ENCODE results near the gene WDR64. TPM values are rescaled to one million over a fixed set of nuclear protein-coding genes. Genes with fewer than 3 reads are reported as not detected.

Gene WDR64
- total RNA-seq, 2 donors from 2014 or later: not detected

DNA sequence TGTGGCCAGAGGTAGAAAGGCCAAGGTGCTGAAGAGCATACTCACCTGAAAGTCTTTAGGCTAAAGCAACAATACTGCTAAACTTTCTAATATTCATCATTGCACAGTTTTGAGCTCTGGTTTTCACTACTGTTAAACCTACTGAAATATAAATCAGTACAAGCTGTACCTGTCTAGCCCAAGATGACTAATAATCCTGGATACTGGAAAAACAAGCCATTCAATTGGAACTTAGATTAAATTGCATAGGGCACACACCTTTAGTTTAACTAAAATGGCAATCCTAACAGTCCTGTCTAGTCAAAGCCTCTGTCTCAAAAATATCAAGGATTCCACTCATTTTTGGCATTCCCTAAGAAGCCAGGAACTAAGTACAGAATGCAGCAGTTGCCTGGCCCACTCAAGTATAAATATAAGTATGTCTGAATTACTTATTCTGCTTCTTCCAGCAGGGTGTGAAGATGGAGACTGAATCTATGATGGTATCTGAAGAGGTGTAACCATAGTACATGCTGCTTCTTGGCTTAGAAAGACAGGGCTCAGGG, 15.0 kb upstream of the WDR64 start:
- Histone ChIP-seq H3K4me1 (ENCODE audit: control insufficient read depth, insufficient read depth, low read length) (no peaks in the 10 kb centered on the region), H3K4me3 (ENCODE audit: low read length) (no peak overlapping the region), H3K9me3 (ENCODE audit: control insufficient read depth, low read length) (peaks cover 13% of the 10 kb centered on the region), H3K36me3 (ENCODE audit: control insufficient read depth, insufficient read depth, low read length) (no peaks in the 10 kb centered on the region), H3K27me3 (ENCODE audit: control insufficient read depth, insufficient read depth, low read length, poor library complexity, severe bottlenecking) (peaks cover 73% of the 10 kb centered on the region), H3K27ac (ENCODE audit: low read depth, low read length) (no peak overlapping the region), H3K9ac (ENCODE audit: extremely low read depth, low read length, poor library complexity, severe bottlenecking) (no peak overlapping the region)
- Mint-ChIP-seq H3K9me3 (peaks cover 11% of the 10 kb centered on the region), H3K27me3 (ENCODE audit: insufficient read depth) (peaks cover 61% of the 10 kb centered on the region), H3K27ac (no peak overlapping the region), H3K36me3 (ENCODE audit: low read depth) (peaks cover 26% of the 10 kb centered on the region), H3K4me3 (no peak overlapping the region), H3K4me1 (peaks cover 18% of the 10 kb centered on the region)
- no peak for DNase-seq
- TF ChIP-seq, protein P1, sequence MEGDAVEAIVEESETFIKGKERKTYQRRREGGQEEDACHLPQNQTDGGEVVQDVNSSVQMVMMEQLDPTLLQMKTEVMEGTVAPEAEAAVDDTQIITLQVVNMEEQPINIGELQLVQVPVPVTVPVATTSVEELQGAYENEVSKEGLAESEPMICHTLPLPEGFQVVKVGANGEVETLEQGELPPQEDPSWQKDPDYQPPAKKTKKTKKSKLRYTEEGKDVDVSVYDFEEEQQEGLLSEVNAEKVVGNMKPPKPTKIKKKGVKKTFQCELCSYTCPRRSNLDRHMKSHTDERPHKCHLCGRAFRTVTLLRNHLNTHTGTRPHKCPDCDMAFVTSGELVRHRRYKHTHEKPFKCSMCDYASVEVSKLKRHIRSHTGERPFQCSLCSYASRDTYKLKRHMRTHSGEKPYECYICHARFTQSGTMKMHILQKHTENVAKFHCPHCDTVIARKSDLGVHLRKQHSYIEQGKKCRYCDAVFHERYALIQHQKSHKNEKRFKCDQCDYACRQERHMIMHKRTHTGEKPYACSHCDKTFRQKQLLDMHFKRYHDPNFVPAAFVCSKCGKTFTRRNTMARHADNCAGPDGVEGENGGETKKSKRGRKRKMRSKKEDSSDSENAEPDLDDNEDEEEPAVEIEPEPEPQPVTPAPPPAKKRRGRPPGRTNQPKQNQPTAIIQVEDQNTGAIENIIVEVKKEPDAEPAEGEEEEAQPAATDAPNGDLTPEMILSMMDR (conservative IDR thresholded peaks at IDR 0.05): no peak

DNA sequence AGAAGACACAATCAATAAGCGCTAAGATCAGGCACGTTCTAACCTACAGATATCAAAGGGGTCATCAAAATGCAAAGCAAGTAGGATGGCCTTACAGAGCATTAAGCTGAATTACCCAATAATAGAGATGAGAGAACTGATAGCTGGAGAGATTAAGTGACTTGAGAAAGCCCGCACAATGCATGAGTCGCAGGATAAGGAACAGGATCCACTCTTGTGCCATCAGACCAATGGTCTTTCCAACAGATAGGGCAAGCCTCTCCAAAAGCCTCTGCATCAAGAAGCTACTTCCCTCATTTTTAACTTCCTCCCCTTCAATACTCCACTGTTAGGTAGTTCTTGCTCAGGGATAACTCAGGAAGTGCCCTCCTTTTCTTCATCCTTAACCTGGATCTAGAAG, 14.5 kb upstream of the WDR64 start:
- Mint-ChIP-seq H3K4me3 (peak overlapping the region; percentile 72), H3K4me1 (peaks cover 18% of the 10 kb centered on the region), H3K27ac (no peak overlapping the region), H3K36me3 (ENCODE audit: low read depth) (peaks cover 25% of the 10 kb centered on the region), H3K27me3 (ENCODE audit: insufficient read depth) (peaks cover 56% of the 10 kb centered on the region), H3K9me3 (peaks cover 16% of the 10 kb centered on the region)
- Histone ChIP-seq H3K9ac (ENCODE audit: extremely low read depth, low read length, poor library complexity, severe bottlenecking) (no peak overlapping the region), H3K27ac (ENCODE audit: low read depth, low read length) (no peak overlapping the region), H3K4me1 (ENCODE audit: control insufficient read depth, insufficient read depth, low read length) (no peaks in the 10 kb centered on the region), H3K9me3 (ENCODE audit: control insufficient read depth, low read length) (peaks cover 16% of the 10 kb centered on the region), H3K27me3 (ENCODE audit: control insufficient read depth, insufficient read depth, low read length, poor library complexity, severe bottlenecking) (peaks cover 68% of the 10 kb centered on the region), H3K36me3 (ENCODE audit: control insufficient read depth, insufficient read depth, low read length) (no peaks in the 10 kb centered on the region), H3K4me3 (ENCODE audit: low read length) (peak overlapping the region; percentile 83)
- WGBS, 2 experiments (ENCODE audit: insufficient coverage in 1 of 2, insufficient read length in 1 of 2): 59 to 71% methylated on average over 4 of the region's 4 CpGs
- DNase-seq: no peak
- TF ChIP-seq, protein P1 (conservative IDR thresholded peaks at IDR 0.05): no peak

DNA sequence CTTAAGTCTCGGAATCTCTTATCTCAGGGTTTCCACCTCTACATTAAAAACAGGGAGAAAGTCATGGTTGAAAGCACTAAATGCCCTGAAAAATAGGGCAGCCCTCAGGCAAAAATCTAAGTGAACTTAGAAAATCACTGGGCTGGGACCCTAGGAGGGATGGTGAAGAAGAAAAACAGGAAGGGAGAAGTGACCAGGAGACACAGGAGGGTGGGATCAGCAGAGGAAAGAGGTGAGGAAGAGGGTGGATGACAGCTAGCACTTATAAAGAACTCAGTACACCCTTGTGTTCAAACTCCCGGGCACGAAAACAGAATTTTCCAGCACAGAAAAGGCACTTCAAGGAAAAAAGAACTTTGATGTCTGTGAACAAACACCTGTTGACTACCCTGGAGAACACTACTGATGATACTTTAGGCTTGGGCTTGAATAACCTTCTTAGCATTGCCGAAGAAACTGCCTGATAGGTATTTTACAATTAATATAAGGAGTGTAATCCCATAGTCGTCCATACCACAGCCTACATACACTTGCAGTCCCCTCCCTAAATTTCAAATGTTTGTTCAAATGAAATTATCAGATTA, 13.9 kb upstream of the WDR64 start:
- peaks cover 18% of the 10 kb centered on the region for H3K9me3 ChIP-seq (ENCODE audit: control insufficient read depth, low read length)
- H3K27me3 ChIP-seq (ENCODE audit: control insufficient read depth, insufficient read depth, low read length, poor library complexity, severe bottlenecking): peaks cover 62% of the 10 kb centered on the region
- H3K36me3 Mint-ChIP-seq (ENCODE audit: low read depth): peaks cover 25% of the 10 kb centered on the region
- H3K4me1 Mint-ChIP-seq: peaks cover 18% of the 10 kb centered on the region
- WGBS, 2 experiments (ENCODE audit: insufficient coverage in 1 of 2, insufficient read length in 1 of 2): 78 to 83% methylated on average over 2 to 5 of the region's 5 CpGs
- no peak overlapping the region for H3K27ac ChIP-seq (ENCODE audit: low read depth, low read length)
- H3K4me3 Mint-ChIP-seq: peak overlapping the region; percentile 72
- H3K9me3 Mint-ChIP-seq: peaks cover 18% of the 10 kb centered on the region
- DNase-seq: no peak
- no peaks in the 10 kb centered on the region for H3K36me3 ChIP-seq (ENCODE audit: control insufficient read depth, insufficient read depth, low read length)
- peak overlapping the region; percentile 83 for H3K4me3 ChIP-seq (ENCODE audit: low read length)
- no peaks in the 10 kb centered on the region for H3K4me1 ChIP-seq (ENCODE audit: control insufficient read depth, insufficient read depth, low read length)
- no peak overlapping the region for H3K9ac ChIP-seq (ENCODE audit: extremely low read depth, low read length, poor library complexity, severe bottlenecking)
- peaks cover 54% of the 10 kb centered on the region for H3K27me3 Mint-ChIP-seq (ENCODE audit: insufficient read depth)
- no peak overlapping the region for H3K27ac Mint-ChIP-seq
- TF ChIP-seq, protein P1 (conservative IDR thresholded peaks at IDR 0.05): no peak
